Nephron progenitor cell (in vitro differentiated cells): Measurements from ENCODE around the gene GRHL1.
A peak's percentile ranks its signal among the peaks of the same experiment; 100 is the strongest.

Experiments
- DNase-seq: peaks from one replicate; pipeline ENCODE4 v3.0.0; 2021
- H3K27ac Mint-ChIP-seq: 2 replicates; pipeline ENCODE4 v1.8.0; 2021; ENCODE audit warnings: mild to moderate bottlenecking, moderate library complexity, mixed read lengths
- H3K27me3 Mint-ChIP-seq: 2 replicates; pipeline ENCODE4 v1.8.0; 2021; ENCODE audit warnings: mild to moderate bottlenecking, low read depth, mixed read lengths; ENCODE audit not compliant: poor library complexity
- H3K36me3 Mint-ChIP-seq: 2 replicates; pipeline ENCODE4 v1.8.0; 2021; ENCODE audit warnings: low read depth, mixed read lengths
- H3K4me1 Mint-ChIP-seq: 2 replicates; pipeline ENCODE4 v1.8.0; 2021; ENCODE audit warnings: mixed read lengths
- H3K4me3 Mint-ChIP-seq: 2 replicates; pipeline ENCODE4 v1.8.0; 2021; ENCODE audit warnings: mild to moderate bottlenecking, moderate library complexity, mixed read lengths
- H3K9me3 Mint-ChIP-seq: 2 replicates; pipeline ENCODE4 v1.8.0; 2021; ENCODE audit warnings: mild to moderate bottlenecking, moderate library complexity, mixed read lengths
- TF ChIP-seq, protein P1 (sequence below): fragments of 200-600 bp; sonication (generic); IDR thresholded peaks from 2 replicates; pipeline ENCODE4 v1.5.0; 2021; ENCODE audit warnings: antibody characterized with exemption

GRHL1 gene

DNA sequence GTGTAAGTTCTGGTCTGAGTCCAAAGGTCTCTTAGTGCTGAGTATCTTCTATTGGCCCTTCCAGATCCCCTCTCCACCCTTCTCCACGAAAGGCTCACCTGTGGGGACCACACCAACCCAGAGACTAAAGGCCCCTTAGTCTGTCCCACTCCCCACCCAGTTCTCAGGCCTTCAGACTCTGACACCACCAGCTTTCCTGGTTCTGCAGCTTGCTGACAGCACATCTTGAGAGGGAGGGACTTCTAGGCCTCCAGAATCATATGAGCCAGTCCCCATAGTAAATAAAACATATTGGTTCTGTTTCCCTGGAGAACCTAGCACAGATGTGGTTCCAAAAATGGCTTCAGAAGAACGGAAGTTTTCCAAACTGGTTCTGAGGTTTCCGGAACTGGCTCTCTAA, 53.3 kb downstream of the GRHL1 start:
- no peaks in the 10 kb centered on the region for H3K9me3 Mint-ChIP-seq
- H3K4me3 Mint-ChIP-seq: no peak overlapping the region
- H3K36me3 Mint-ChIP-seq: no peaks in the 10 kb centered on the region
- H3K27me3 Mint-ChIP-seq: peaks cover 12% of the 10 kb centered on the region
- no peak overlapping the region for H3K27ac Mint-ChIP-seq
- H3K4me1 Mint-ChIP-seq: peaks cover 38% of the 10 kb centered on the region
- DNase-seq: no peak
- TF ChIP-seq, protein P1, sequence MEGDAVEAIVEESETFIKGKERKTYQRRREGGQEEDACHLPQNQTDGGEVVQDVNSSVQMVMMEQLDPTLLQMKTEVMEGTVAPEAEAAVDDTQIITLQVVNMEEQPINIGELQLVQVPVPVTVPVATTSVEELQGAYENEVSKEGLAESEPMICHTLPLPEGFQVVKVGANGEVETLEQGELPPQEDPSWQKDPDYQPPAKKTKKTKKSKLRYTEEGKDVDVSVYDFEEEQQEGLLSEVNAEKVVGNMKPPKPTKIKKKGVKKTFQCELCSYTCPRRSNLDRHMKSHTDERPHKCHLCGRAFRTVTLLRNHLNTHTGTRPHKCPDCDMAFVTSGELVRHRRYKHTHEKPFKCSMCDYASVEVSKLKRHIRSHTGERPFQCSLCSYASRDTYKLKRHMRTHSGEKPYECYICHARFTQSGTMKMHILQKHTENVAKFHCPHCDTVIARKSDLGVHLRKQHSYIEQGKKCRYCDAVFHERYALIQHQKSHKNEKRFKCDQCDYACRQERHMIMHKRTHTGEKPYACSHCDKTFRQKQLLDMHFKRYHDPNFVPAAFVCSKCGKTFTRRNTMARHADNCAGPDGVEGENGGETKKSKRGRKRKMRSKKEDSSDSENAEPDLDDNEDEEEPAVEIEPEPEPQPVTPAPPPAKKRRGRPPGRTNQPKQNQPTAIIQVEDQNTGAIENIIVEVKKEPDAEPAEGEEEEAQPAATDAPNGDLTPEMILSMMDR: no peak

DNA sequence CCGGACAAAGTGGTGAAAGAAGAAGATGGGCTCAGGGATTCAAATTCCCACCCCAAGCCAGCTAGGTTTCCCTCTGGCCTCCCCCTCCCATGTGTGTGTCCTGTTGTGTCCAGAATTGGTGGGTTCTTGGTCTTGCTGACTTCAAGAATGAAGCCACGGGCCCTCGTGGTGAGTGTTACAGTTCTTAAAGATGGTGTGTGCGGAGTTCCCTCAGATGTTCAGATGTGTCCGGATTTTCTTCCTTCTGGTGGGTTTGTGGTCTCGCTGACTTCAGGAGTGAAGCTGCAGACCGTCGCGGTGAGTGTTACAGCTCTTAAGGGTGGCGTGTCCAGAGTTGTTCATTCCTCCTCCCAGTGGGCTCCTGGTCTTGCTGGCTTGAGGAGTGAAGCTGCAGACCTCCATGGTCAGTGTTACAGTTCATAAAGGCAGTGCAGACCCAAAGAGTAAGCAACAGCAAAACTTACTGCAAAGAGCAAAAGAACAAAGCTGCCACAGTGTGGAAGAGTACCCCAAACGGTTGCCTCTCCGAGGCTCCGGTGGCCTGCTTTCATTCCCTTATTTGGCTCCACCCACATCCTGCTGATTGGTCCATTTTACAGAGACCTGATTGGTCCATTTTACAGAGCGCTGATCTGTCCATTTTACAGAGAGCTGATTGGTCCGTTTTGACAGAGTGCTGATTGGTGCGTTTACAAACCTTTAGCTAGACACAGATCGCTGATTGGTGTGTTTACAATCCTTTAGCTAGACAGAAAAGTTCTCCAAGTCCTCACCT, 54.2 kb downstream of the GRHL1 start:
- Mint-ChIP-seq H3K36me3 (no peaks in the 10 kb centered on the region), H3K9me3 (no peaks in the 10 kb centered on the region), H3K27ac (no peak overlapping the region), H3K4me1 (peaks cover 44% of the 10 kb centered on the region), H3K27me3 (peaks cover 12% of the 10 kb centered on the region), H3K4me3 (no peak overlapping the region)
- no peak for DNase-seq
- TF ChIP-seq, protein P1: no peak

DNA sequence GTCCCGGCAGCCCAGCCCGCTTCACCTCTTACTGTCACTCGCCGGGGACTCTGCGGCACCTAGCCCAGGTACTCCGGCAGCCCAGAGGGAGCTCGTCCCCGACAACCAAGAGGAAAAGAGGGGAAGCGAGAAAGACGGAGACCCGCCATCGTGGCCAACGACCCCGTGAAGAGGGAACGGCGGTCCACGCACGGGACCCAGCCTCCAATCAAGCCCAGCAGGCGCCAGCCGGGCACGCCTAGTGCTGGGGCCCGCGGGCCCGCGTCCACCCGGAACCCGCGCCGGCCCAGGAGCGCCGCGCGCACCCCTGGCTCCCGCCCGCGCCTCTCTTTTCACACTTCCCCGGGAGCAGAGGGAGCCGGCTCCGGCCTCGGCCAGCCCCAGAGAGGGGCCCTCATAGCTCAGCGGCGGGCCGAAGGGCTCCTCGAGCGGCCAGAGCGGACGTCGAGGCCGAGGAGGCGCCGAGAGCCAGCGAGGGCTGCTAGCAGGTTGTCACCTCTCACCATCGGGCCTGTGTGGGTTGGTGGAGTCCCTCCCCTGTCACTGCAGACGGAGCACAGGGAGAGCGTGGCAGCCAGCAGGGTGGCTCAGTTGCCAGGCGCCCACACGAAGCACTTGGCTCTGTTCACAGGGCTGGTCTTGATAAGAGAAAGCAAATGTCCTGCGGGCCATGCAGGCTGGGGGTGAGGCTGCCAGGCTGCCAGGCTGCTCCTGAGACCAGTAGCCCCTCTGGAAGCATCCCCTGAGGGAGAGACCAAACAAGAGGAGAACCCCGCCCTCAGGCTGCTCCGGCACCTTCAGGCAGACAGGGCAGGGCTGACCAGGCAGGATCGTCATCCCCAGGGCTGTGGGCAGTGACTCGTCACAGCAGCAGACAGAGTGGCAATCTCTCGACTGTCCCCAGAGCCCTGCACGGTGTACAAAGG, 55.0 kb downstream of the GRHL1 start:
- Mint-ChIP-seq H3K4me3 (no peak overlapping the region), H3K4me1 (peaks cover 43% of the 10 kb centered on the region), H3K9me3 (no peaks in the 10 kb centered on the region), H3K36me3 (no peaks in the 10 kb centered on the region), H3K27ac (no peak overlapping the region), H3K27me3 (peaks cover 12% of the 10 kb centered on the region)
- peak; percentile 30 for DNase-seq
- TF ChIP-seq, protein P1: no peak

DNA sequence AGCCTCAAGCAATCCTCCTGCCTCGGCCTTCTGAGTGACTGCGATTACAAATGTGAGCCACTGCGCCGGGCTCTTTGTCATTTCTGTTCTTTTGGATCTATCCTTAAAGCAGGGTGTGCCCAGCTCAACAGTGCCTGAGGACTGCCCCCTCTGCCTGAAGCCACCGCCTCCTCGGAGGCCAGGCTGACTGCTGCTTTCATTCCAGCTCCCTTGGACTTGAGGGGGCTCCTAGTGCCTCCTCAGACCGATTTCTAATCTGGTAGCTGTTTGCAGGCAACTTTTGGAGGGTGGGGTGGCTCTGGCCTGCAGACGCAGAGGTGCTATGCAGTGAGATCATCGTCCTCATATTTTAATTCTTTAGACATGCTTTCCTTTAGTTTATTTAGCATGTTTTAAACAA, 55.9 kb downstream of the GRHL1 start:
- peak overlapping the region; percentile 72 for H3K27ac Mint-ChIP-seq
- DNase-seq: no peak
- H3K4me1 Mint-ChIP-seq: peaks cover 41% of the 10 kb centered on the region
- H3K36me3 Mint-ChIP-seq: no peaks in the 10 kb centered on the region
- TF ChIP-seq, protein P1: no peak
- H3K27me3 Mint-ChIP-seq: peaks cover 12% of the 10 kb centered on the region
- no peaks in the 10 kb centered on the region for H3K9me3 Mint-ChIP-seq
- H3K4me3 Mint-ChIP-seq: no peak overlapping the region

DNA sequence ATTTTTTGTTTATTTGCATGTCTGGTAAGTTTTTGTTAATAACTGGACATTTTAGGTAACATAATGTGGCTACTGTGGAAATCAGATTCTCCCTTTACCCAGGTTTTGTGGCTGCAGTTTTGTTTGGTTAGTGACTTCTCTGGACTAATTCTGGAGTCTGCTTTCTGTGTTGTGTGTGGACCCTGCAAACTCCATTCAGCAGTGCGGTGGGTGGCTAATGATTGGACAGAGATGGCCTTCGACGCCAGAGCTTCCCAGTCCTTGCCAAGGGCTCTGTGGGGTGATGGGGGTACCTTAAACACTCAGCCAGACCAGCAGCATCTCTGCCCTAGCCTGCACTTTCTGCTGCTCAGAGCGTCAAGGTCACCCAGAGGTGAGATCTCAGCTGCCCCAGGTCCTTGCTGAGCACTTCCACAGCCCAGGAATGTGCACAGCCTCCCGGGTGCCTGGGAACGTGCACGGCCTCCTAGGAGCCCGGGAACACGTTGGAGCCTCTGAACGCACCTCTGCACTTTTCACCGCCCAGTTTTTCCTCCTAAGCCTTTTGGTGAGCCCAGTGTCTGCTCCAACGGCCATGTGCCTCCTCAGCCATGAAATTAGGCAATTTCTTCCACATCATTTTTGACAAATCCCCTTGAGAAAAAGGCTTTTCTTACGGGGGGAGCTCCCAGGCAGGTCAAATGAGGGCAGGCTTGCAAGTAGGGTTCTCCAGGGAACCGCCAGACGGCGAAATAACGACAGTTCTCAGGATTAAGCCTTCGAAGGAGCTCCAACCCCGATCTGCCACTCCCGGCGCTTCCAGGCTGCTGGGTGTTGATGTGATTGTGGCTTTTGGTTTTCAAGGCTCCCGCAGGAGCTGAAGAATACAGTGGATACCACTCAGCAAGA, 56.7 kb downstream of the GRHL1 start:
- H3K4me1 Mint-ChIP-seq: peaks cover 41% of the 10 kb centered on the region
- no peak overlapping the region for H3K4me3 Mint-ChIP-seq
- TF ChIP-seq, protein P1: no peak
- no peaks in the 10 kb centered on the region for H3K36me3 Mint-ChIP-seq
- H3K27ac Mint-ChIP-seq: peak overlapping the region; percentile 59
- DNase-seq: no peak
- H3K9me3 Mint-ChIP-seq: no peaks in the 10 kb centered on the region
- peaks cover 12% of the 10 kb centered on the region for H3K27me3 Mint-ChIP-seq
